Activated CD4-positive, alpha-beta T cell treated with anti-CD3 and anti-CD28 coated beads for 4 hours (primary cell): Measurements from ENCODE around the gene DHX30.
"Not testable (repeated sequence)": the region's sequence is repeated elsewhere in the genome, so short reads cannot be mapped to it uniquely, and the experiment has no call there.

Experiments used
- DNase-seq, 2 donors: peaks; one replicate each; pipeline ENCODE4 v3.0.0-alpha.2; 2020

DHX30 gene

GRCh38 chr3:47802734-47803479 lies at the start of gene DHX30:
Gene DHX30 (plus strand): TSS chr3:47803138. CDS start chr3:47810684, 7,546 bp downstream.
- DNase-seq, result peak; percentile 81 to 83

- DNase-seq, result no peak
Observed at GRCh38 chr3:47758261-47759025, 44.5 kb upstream of the DHX30 start.

GRCh38 chr3:47760207-47760606 lies 42.7 kb upstream of the DHX30 start:
- DNase-seq, result not testable (repeated sequence)

GRCh38 chr3:47761046-47761445 lies 41.9 kb upstream of the DHX30 start:
- DNase-seq, result no peak

- DNase-seq, result no peak
Observed at GRCh38 chr3:47762233-47762632, 40.7 kb upstream of the DHX30 start.

- DNase-seq, result no peak
Observed at GRCh38 chr3:47766186-47766585, 36.8 kb upstream of the DHX30 start.

GRCh38 chr3:47772047-47772446 lies 30.9 kb upstream of the DHX30 start:
- DNase-seq, result no peak

- no peak for DNase-seq
Observed at GRCh38 chr3:47772788-47773187, 30.1 kb upstream of the DHX30 start.

- DNase-seq, result no peak
Observed at GRCh38 chr3:47778746-47779145, 24.2 kb upstream of the DHX30 start.

GRCh38 chr3:47780741-47781684 lies 21.9 kb upstream of the DHX30 start:
- DNase-seq, result peak; percentile 61 to 73

GRCh38 chr3:47781685-47782445 lies 21.1 kb upstream of the DHX30 start, which contains the start of gene SMARCC1:
Gene SMARCC1 (minus strand): TSS chr3:47781893. CDS start chr3:47781797, 96 bp downstream.
- DNase-seq, result peak; percentile 95

GRCh38 chr3:47782446-47783308 lies 20.3 kb upstream of the DHX30 start:
- DNase-seq, result no peak

- DNase-seq, result no peak
Observed at GRCh38 chr3:47783673-47784072, 19.3 kb upstream of the DHX30 start.

GRCh38 chr3:47791193-47791855 lies 11.6 kb upstream of the DHX30 start:
- DNase-seq, result no peak

- no peak for DNase-seq
Observed at GRCh38 chr3:47792699-47793098, 10.2 kb upstream of the DHX30 start.

- DNase-seq, result no peak
Observed at GRCh38 chr3:47794544-47794943, 8.4 kb upstream of the DHX30 start.

- no peak for DNase-seq
Observed at GRCh38 chr3:47799733-47800132, 3.2 kb upstream of the DHX30 start.

- DNase-seq, result no peak
Observed at GRCh38 chr3:47803480-47804025, 615 bp downstream of the DHX30 start.

GRCh38 chr3:47804577-47804976 lies 1.6 kb downstream of the DHX30 start:
- DNase-seq, result no peak

GRCh38 chr3:47813551-47814177 lies 10.7 kb downstream of the DHX30 start:
- DNase-seq, result no peak
